ENCODE data around the gene MBOAT2.
"Not testable (repeated sequence)": the region's sequence is repeated elsewhere in the genome, so short reads cannot be mapped to it uniquely, and the experiment has no call there.

The MBOAT2 gene, protein sequence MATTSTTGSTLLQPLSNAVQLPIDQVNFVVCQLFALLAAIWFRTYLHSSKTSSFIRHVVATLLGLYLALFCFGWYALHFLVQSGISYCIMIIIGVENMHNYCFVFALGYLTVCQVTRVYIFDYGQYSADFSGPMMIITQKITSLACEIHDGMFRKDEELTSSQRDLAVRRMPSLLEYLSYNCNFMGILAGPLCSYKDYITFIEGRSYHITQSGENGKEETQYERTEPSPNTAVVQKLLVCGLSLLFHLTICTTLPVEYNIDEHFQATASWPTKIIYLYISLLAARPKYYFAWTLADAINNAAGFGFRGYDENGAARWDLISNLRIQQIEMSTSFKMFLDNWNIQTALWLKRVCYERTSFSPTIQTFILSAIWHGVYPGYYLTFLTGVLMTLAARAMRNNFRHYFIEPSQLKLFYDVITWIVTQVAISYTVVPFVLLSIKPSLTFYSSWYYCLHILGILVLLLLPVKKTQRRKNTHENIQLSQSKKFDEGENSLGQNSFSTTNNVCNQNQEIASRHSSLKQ

DNA sequence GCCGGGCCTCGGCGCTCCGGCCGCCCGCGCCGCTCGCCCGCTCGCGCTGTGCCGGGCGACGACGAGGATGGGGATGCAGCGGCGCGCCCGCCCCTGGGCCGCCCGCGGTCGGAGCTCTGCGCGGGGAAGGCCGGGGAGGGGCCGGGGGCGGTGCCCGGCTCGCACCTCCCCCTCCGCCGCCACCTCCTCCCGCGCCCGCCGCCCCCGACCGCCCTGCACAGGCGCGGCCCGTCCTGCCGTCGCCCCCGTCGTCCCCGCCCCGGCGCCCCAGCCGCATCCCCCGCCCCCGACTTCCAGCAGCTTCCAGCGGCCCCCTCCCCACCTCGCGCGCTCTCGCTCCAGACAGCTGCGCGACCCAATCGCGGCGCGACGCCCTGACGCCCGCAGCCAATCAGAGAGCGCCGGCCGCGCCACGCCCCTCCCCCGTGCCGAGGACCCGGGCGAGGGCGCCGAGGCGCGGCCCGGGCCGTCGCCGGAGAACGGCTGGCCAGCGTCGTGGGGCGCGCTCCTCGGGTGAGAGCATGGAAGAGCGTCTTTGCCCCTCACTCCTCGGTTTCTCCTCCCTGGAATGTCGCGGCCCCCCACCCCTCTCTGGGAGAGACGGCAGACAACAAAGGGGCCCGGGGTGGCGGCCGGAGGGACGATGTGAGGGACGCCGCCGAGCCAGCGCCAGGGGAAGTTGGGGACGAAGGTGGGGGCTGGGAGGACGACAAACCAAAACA is at the start of gene MBOAT2:
Gene MBOAT2, minus strand, starts transcription at position 69 of the 722 bp plus-strand sequence. CDS start 70 bp downstream, outside the sequence.
- TF ChIP-seq, protein P1, sequence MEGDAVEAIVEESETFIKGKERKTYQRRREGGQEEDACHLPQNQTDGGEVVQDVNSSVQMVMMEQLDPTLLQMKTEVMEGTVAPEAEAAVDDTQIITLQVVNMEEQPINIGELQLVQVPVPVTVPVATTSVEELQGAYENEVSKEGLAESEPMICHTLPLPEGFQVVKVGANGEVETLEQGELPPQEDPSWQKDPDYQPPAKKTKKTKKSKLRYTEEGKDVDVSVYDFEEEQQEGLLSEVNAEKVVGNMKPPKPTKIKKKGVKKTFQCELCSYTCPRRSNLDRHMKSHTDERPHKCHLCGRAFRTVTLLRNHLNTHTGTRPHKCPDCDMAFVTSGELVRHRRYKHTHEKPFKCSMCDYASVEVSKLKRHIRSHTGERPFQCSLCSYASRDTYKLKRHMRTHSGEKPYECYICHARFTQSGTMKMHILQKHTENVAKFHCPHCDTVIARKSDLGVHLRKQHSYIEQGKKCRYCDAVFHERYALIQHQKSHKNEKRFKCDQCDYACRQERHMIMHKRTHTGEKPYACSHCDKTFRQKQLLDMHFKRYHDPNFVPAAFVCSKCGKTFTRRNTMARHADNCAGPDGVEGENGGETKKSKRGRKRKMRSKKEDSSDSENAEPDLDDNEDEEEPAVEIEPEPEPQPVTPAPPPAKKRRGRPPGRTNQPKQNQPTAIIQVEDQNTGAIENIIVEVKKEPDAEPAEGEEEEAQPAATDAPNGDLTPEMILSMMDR (IDR thresholded peaks at IDR 0.05; ENCODE audit: insufficient read depth, low read length, missing control alignments): no peak
- CTCF ChIA-PET: interaction anchor here (0.6 to 0.8 kb wide), 3 partner anchors 11 to 137 kb away, joined by 3 to 5 read pairs (median 3); no protein-coding TSS in a partner anchor
- H3K4me3 ChIP-seq (ENCODE audit: low read depth, low read length): peak within 1 kb of the TSS; percentile 70
- no peak for DNase-seq (ENCODE audit: low read depth, low spot score)
- POLR2A ChIA-PET: interaction anchor here (0.6 to 1.0 kb wide), 6 partner anchors 10 to 259 kb away, joined by 3 to 5 read pairs (median 3); no protein-coding TSS in a partner anchor

DNA sequence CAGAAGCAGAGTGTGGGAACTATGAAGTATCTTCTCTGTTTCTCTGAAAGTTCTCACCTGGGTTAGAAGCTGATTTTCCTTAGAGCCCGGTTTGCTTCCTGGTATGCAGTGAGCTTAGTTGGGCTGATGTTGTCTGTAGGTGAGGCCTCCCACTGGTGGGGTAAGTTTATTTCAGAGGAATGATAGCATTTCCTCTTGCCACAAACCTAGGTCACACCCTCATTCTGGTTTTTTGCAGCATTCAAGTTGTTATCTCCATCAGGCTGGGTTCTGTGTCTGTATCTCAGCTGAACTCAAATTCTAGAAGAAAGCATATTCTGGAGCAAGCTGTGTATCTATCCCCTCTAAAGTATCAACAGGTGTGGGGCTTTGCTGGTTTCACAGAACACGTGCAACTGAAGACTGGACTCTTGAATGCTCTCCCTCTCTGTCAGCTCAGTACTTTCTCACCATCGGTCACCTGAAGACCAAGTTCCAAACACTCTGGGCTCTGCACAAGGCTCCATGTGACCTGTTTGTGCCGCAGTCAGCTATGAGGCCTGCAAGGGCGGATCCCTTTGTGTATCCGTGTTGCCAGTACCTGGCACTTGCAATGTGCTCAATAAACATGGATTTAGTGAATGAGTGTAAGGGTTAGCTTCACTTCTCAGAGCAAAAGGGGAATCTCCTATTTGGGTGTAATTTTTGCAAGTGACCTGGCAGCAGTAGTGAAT is 49.5 kb upstream of the MBOAT2 start:
- H3K4me3 ChIP-seq (ENCODE audit: low read depth, low read length): no peak overlapping the region
- TF ChIP-seq, protein P1 (IDR thresholded peaks at IDR 0.05; ENCODE audit: insufficient read depth, low read length, missing control alignments): no peak
- no peak for DNase-seq (ENCODE audit: low read depth, low spot score)
- CTCF ChIA-PET: interaction anchor here (1.4 kb wide), 1 partner anchor 180 kb away, joined by 3 read pairs; no protein-coding TSS in a partner anchor
- POLR2A ChIA-PET: no interaction called here

DNA sequence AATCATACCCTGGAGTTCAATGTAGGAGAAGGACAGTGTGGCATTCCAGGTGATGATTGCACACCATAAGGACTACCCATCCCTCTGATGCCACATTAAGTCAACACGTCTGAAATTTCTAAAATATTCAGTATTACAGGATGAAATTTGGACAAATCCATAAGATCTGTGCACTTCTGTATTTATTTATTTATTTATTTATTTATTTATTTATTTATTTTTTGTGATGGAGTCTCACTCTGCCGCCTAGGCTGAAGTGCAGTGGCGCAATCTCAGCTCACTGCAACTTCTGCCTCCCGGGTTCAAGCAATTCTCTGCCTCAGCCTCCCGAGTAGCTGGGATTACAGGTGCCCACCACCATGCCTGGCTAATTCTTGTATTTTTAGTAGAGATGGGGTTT is 48.0 kb upstream of the MBOAT2 start:
- POLR2A ChIA-PET; DNase-seq (ENCODE audit: low read depth, low spot score); CTCF ChIA-PET; H3K4me3 ChIP-seq (ENCODE audit: low read depth, low read length): not testable (repeated sequence)

DNA sequence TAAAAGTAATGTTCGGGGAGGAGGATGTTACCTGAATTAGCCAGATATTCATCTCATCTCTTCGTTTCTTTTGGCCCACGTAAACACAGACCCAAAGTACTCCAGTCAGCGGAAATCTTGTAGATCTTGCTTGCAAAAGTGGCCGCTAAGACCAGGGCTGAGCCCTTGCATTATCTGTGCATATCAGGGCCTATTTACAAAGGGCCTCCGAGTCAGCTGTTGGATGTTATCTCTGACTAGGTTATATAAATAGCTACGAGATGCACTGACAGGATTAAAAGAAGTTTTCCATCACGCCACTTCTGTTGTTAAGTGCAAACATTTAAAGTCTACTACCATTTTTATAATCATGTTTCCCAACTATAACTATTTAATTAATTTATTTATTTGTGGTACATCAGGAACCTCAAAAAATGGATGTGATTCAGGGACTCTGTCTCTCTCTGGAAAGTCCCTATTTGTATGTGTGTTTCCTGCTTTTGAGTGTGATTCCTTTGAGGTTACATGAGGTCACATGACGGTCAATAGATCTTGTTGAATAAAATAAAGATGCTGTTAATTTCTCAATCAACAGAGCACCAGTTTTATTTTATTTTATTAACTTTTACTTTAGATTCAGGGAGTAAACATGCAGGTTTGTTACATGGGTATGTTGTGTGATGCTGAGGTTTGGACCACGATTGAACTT is 46.8 kb upstream of the MBOAT2 start:
- ChIA-PET POLR2A (no interaction called here), CTCF (no interaction called here)
- H3K4me3 ChIP-seq (ENCODE audit: low read depth, low read length): no peak overlapping the region
- DNase-seq (ENCODE audit: low read depth, low spot score): no peak
- TF ChIP-seq, protein P1 (IDR thresholded peaks at IDR 0.05; ENCODE audit: insufficient read depth, low read length, missing control alignments): no peak

DNA sequence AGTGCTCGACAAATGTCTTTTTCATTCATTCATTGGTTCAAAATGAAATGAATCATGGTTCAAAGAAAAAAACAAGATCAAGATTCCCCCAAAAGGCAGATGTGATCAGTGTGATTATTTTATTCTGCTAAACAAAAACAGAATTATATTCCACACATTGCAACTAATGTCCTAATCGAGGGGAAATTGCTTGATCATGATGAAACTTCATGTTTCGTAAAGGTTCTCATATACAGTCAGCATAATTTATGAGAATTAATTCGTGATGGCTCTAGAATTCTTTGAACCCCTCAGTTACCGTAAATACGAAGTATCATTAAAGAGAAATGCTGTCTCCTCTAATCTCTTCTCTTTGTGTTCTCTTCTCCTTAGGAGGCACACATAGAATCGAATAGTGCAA is 42.1 kb upstream of the MBOAT2 start:
- no peak overlapping the region for H3K4me3 ChIP-seq (ENCODE audit: low read depth, low read length)
- CTCF ChIA-PET: no interaction called here
- no peak for DNase-seq (ENCODE audit: low read depth, low spot score)
- TF ChIP-seq, protein P1 (IDR thresholded peaks at IDR 0.05; ENCODE audit: insufficient read depth, low read length, missing control alignments): no peak
- POLR2A ChIA-PET: no interaction called here

DNA sequence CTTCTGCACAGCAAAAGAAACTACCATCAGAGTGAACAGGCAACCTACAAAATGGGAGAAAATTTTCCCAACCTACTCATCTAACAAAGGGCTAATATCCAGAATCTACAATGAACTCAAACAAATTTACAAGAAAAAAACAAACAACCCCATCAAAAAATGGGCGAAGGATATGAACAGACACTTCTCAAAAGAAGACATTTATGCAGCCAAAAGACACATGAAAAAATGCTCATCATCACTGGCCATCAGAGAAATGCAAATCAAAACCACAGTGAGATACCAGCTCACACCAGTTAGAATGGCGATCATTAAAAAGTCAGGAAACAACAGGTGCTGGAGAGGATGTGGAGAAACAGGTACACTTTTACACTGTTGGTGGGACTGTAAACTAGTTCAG is 40.0 kb upstream of the MBOAT2 start:
- H3K4me3 ChIP-seq (ENCODE audit: low read depth, low read length); CTCF ChIA-PET; POLR2A ChIA-PET; DNase-seq (ENCODE audit: low read depth, low spot score): not testable (repeated sequence)

Data from AG04449 (cell line).